Sigmoid colon (tissue), 4 donors: ENCODE data around the gene YES1.

ENCODE experiments used
- EP300 ChIP-seq, 4 donors: sonication (generic); formaldehyde crosslinking; IDR thresholded peaks; one replicate each; pipeline ENCODE4 v1.6.1; 2017; ENCODE audit warnings: antibody characterized with exemption in 4 of 4
- POLR2AphosphoS5 ChIP-seq, 4 donors: sonication (generic); formaldehyde crosslinking; IDR thresholded peaks; one replicate each; pipeline ENCODE4 v1.6.1; 2017; ENCODE audit warnings: antibody characterized with exemption in 4 of 4
- TF ChIP-seq, protein P1 (sequence below), 4 experiments: fragments of 450-650 bp in 3 of 4; fragments of 200-600 bp in 1 of 4; IDR thresholded peaks; one replicate each; pipeline ENCODE4 v1.5.1; 2016 to 2019; ENCODE audit warnings: antibody characterized with exemption in 4 of 4, mild to moderate bottlenecking in 3 of 4, moderate library complexity in 2 of 4

DNA sequence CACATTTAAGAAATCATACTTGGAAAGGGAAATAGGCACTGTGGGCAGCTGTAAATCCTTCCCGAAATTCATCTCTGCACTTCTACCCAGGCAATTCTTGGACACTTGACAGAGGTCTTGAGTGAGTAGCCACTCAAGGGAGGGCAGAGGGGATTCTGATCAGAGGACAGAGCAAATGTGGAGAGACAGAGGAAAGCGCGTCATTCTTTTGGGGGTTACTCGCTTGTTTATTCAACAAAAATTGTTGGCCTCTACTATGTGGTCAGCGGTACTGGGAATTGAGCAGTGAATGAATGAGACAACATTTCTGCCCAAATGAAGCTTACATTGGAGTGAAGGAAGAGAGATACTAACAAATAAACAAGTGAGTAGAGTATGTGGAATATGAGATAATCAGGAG is 41.4 kb upstream of the YES1 start:
- TF ChIP-seq, protein P1, sequence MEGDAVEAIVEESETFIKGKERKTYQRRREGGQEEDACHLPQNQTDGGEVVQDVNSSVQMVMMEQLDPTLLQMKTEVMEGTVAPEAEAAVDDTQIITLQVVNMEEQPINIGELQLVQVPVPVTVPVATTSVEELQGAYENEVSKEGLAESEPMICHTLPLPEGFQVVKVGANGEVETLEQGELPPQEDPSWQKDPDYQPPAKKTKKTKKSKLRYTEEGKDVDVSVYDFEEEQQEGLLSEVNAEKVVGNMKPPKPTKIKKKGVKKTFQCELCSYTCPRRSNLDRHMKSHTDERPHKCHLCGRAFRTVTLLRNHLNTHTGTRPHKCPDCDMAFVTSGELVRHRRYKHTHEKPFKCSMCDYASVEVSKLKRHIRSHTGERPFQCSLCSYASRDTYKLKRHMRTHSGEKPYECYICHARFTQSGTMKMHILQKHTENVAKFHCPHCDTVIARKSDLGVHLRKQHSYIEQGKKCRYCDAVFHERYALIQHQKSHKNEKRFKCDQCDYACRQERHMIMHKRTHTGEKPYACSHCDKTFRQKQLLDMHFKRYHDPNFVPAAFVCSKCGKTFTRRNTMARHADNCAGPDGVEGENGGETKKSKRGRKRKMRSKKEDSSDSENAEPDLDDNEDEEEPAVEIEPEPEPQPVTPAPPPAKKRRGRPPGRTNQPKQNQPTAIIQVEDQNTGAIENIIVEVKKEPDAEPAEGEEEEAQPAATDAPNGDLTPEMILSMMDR (IDR thresholded peaks at IDR 0.05): no peak
- no peak for TF ChIP-seq POLR2AphosphoS5 (IDR thresholded peaks at IDR 0.05)
- no peak for TF ChIP-seq EP300 (IDR thresholded peaks at IDR 0.05)
